ENCODE data around the gene BAIAP2L1. TPM values are rescaled to one million over a fixed set of nuclear protein-coding genes. Genes with fewer than 3 reads are reported as not detected.

The BAIAP2L1 gene
- polyA plus RNA-seq, 1 donor (not counting 4 experiments of a cell fraction or from before 2014, with no cell fraction given), result 41.7 TPM

GRCh38 chr7:98278408-98278807 lies 122.5 kb downstream of the BAIAP2L1 start:
- no peaks in the 10 kb centered on the region for H3K27me3 ChIP-seq (ENCODE audit: control insufficient read depth, extremely low read depth, insufficient read depth, low read length)
- no peak overlapping the region for H3K27ac ChIP-seq (ENCODE audit: control insufficient read depth, insufficient read depth, low read length)
- no peak for DNase-seq (ENCODE audit: low read depth, low spot score)
- H3K79me2 ChIP-seq (ENCODE audit: control insufficient read depth, insufficient read depth, low read length), result peaks cover 13% of the 10 kb centered on the region
- no peaks in the 10 kb centered on the region for H4K20me1 ChIP-seq (ENCODE audit: control insufficient read depth, extremely low read depth, insufficient read depth, low read length)
- H3K4me1 ChIP-seq (ENCODE audit: control insufficient read depth, extremely low read depth, insufficient read depth, low read length), result peaks cover 5% of the 10 kb centered on the region
- no peak overlapping the region for H3K4me2 ChIP-seq (ENCODE audit: control insufficient read depth, extremely low read depth, insufficient read depth, low read depth, low read length)
- no peak overlapping the region for H3K4me3 ChIP-seq (ENCODE audit: control insufficient read depth in 2 of 3, extremely low read depth in 1 of 3, insufficient read depth in 2 of 3, low read depth in 1 of 3, low read length in 3 of 3)
- no peak overlapping the region for H2AFZ ChIP-seq (ENCODE audit: control insufficient read depth, low read length)
- dilution Hi-C loops (cut with MboI; ENCODE audit: extremely low pct_ligation_motif_present, low sequenced_read_pairs), result no loop called here
- no peak for TF ChIP-seq EZH2 (IDR thresholded peaks at IDR 0.05; ENCODE audit: low read length)
- TF ChIP-seq CTCF (optimal IDR thresholded peaks at IDR 0.05 in 1 of 3, IDR thresholded peaks at IDR 0.05 in 1 of 3, conservative IDR thresholded peaks at IDR 0.05 in 1 of 3; ENCODE audit: extremely low read depth in 1 of 3, insufficient read depth in 2 of 3, low read length in 3 of 3), result no peak
- H3K36me3 ChIP-seq (ENCODE audit: control insufficient read depth in 2 of 2, extremely low read depth in 1 of 2, insufficient read depth in 2 of 2, low read length in 2 of 2), result peaks cover 3 to 8% of the 10 kb centered on the region in 2 experiments
- H3K9ac ChIP-seq (ENCODE audit: control insufficient read depth, extremely low read depth, insufficient read depth, low read length), result no peak overlapping the region
- no peaks in the 10 kb centered on the region for H3K9me1 ChIP-seq (ENCODE audit: control insufficient read depth, extremely low read depth, insufficient read depth, low read length)
- FAIRE-seq, result no peak
- H3K9me3 ChIP-seq (ENCODE audit: control insufficient read depth, low read depth, low read length), result no peaks in the 10 kb centered on the region

- Histone ChIP-seq H3K36me3 (ENCODE audit: control insufficient read depth in 2 of 2, extremely low read depth in 1 of 2, insufficient read depth in 2 of 2, low read length in 2 of 2) (no peaks in the 10 kb centered on the region), H3K9me1 (ENCODE audit: control insufficient read depth, extremely low read depth, insufficient read depth, low read length) (no peaks in the 10 kb centered on the region), H3K4me3 (ENCODE audit: control insufficient read depth in 2 of 3, extremely low read depth in 1 of 3, insufficient read depth in 2 of 3, low read depth in 1 of 3, low read length in 3 of 3) (no peak overlapping the region), H4K20me1 (ENCODE audit: control insufficient read depth, extremely low read depth, insufficient read depth, low read length) (no peaks in the 10 kb centered on the region), H3K4me1 (ENCODE audit: control insufficient read depth, extremely low read depth, insufficient read depth, low read length) (peaks cover 5% of the 10 kb centered on the region), H3K27ac (ENCODE audit: control insufficient read depth, insufficient read depth, low read length) (no peak overlapping the region), H3K27me3 (ENCODE audit: control insufficient read depth, extremely low read depth, insufficient read depth, low read length) (no peaks in the 10 kb centered on the region), H3K9ac (ENCODE audit: control insufficient read depth, extremely low read depth, insufficient read depth, low read length) (no peak overlapping the region), H3K79me2 (ENCODE audit: control insufficient read depth, insufficient read depth, low read length) (no peaks in the 10 kb centered on the region), H3K4me2 (ENCODE audit: control insufficient read depth, extremely low read depth, insufficient read depth, low read depth, low read length) (no peak overlapping the region), H3K9me3 (ENCODE audit: control insufficient read depth, low read depth, low read length) (no peaks in the 10 kb centered on the region), H2AFZ (ENCODE audit: control insufficient read depth, low read length) (no peak overlapping the region)
- no peak for FAIRE-seq
- dilution Hi-C loops (cut with MboI; ENCODE audit: extremely low pct_ligation_motif_present, low sequenced_read_pairs), result no loop called here
- DNase-seq (ENCODE audit: low read depth, low spot score), result no peak
- TF ChIP-seq CTCF (optimal IDR thresholded peaks at IDR 0.05 in 1 of 3, IDR thresholded peaks at IDR 0.05 in 1 of 3, conservative IDR thresholded peaks at IDR 0.05 in 1 of 3; ENCODE audit: extremely low read depth in 1 of 3, insufficient read depth in 2 of 3, low read length in 3 of 3) (no peak), EZH2 (IDR thresholded peaks at IDR 0.05; ENCODE audit: low read length) (no peak)
Observed at GRCh38 chr7:98276241-98276761, 124.6 kb downstream of the BAIAP2L1 start.

Data from keratinocyte (primary cell).